Midbrain (tissue), 1 donor: Measurements from ENCODE around the gene ADARB1.

ENCODE experiments used
- DNase-seq: peaks from one replicate; lab custom pipeline; 2025; lab: John Stamatoyannopoulos, UW

ADARB1 gene

GRCh38 chr21:45169682-45170081 is 95.3 kb downstream of the ADARB1 start:
- no peak for DNase-seq

- DNase-seq = no peak
Measured at GRCh38 chr21:45170987-45171386, 96.6 kb downstream of the ADARB1 start.

- DNase-seq = no peak
Measured at GRCh38 chr21:45172420-45172819, 98.0 kb downstream of the ADARB1 start.

- no peak for DNase-seq
Measured at GRCh38 chr21:45175326-45176095, 101.1 kb downstream of the ADARB1 start.

- no peak for DNase-seq
Measured at GRCh38 chr21:45176141-45176540, 101.8 kb downstream of the ADARB1 start.

- DNase-seq = no peak
Measured at GRCh38 chr21:45177039-45177438, 102.7 kb downstream of the ADARB1 start.

GRCh38 chr21:45178070-45178608 is 103.8 kb downstream of the ADARB1 start:
- no peak for DNase-seq

GRCh38 chr21:45178971-45179370 is 104.6 kb downstream of the ADARB1 start:
- DNase-seq = no peak

GRCh38 chr21:45179568-45180245 is 105.3 kb downstream of the ADARB1 start:
- DNase-seq = no peak

GRCh38 chr21:45180246-45180599 is 105.8 kb downstream of the ADARB1 start:
- DNase-seq = no peak

GRCh38 chr21:45182958-45183357 is 108.6 kb downstream of the ADARB1 start:
- no peak for DNase-seq

GRCh38 chr21:45183852-45184251 is 109.5 kb downstream of the ADARB1 start:
- no peak for DNase-seq

GRCh38 chr21:45184869-45185268 is 110.5 kb downstream of the ADARB1 start:
- DNase-seq = no peak

- DNase-seq = no peak
Measured at GRCh38 chr21:45186709-45187108, 112.3 kb downstream of the ADARB1 start.

GRCh38 chr21:45187646-45188045 is 113.3 kb downstream of the ADARB1 start:
- no peak for DNase-seq

- DNase-seq = no peak
Measured at GRCh38 chr21:45190013-45190412, 115.6 kb downstream of the ADARB1 start.

GRCh38 chr21:45192332-45192731 is 118.0 kb downstream of the ADARB1 start:
- no peak for DNase-seq

GRCh38 chr21:45196620-45197019 is 122.2 kb downstream of the ADARB1 start:
- DNase-seq = no peak

- DNase-seq = no peak
Measured at GRCh38 chr21:45199201-45199600, 124.8 kb downstream of the ADARB1 start.

GRCh38 chr21:45200031-45200430 is 125.7 kb downstream of the ADARB1 start:
- no peak for DNase-seq

- DNase-seq = no peak
Measured at GRCh38 chr21:45200581-45201296, 126.4 kb downstream of the ADARB1 start.

GRCh38 chr21:45202344-45202743 is 128.0 kb downstream of the ADARB1 start:
- DNase-seq = no peak

- DNase-seq = no peak
Measured at GRCh38 chr21:45202889-45203288, 128.5 kb downstream of the ADARB1 start.
